A549 treated with CORT108297 at 1 μM for 4 hours (cell line): ENCODE measurements around the gene FAM83G. TPM values are rescaled to one million over a fixed set of nuclear protein-coding genes. Genes with fewer than 3 reads are reported as not detected.

Source experiments
- total RNA-seq: library from RNA; stranded (reverse); fragments of 200-300 nt; extraction: Qiagen RNA extraction; gene quantifications from 5 replicates; pipeline ENCODE4 v1.2.3, GENCODE V29; 2022

FAM83G gene, protein sequence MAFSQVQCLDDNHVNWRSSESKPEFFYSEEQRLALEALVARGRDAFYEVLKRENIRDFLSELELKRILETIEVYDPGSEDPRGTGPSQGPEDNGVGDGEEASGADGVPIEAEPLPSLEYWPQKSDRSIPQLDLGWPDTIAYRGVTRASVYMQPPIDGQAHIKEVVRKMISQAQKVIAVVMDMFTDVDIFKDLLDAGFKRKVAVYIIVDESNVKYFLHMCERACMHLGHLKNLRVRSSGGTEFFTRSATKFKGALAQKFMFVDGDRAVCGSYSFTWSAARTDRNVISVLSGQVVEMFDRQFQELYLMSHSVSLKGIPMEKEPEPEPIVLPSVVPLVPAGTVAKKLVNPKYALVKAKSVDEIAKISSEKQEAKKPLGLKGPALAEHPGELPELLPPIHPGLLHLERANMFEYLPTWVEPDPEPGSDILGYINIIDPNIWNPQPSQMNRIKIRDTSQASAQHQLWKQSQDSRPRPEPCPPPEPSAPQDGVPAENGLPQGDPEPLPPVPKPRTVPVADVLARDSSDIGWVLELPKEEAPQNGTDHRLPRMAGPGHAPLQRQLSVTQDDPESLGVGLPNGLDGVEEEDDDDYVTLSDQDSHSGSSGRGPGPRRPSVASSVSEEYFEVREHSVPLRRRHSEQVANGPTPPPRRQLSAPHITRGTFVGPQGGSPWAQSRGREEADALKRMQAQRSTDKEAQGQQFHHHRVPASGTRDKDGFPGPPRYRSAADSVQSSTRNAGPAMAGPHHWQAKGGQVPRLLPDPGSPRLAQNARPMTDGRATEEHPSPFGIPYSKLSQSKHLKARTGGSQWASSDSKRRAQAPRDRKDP
- 28.3 to 37.8 TPM (median 37.1 TPM) in 5 replicates for total RNA-seq

DNA sequence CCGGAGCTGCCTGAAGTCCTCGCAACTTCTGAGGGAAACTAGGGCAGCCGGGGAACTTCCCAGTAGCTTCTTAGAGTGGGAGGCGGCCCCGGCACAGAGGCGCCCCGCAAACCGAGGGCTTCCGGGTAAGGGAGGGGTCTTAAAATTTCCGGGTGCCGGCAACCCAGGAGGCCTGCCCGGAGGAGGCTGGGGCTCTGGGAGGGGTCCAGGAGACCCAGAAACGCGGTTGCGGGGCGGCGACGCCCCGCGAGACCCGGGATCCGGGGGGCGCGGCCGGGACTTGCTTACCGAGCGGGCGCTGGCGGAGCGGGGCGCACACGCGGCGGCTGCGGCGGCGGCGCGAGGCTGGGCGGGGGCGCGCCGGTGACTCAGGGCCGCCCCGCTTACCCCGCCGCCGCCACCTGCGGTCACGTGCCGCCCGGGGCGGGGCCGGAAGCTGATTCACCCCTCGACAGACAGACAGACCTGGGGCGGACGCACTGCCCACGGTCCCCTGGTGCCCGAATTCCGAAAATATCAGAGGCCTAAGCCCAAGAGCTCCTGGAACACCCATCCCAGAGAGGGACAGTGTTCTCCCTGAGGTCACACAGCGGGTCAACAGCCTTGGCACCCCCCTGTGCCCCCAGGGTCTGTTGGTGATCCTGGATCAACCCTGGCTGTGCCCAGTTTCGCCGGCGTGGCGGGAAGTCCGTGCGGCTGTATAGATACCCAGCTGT lies at the start of gene FAM83G:
TSS of gene FAM83G (minus strand) at position 344 of the 716 bp plus-strand sequence. CDS start 723 bp downstream, outside the sequence.

DNA sequence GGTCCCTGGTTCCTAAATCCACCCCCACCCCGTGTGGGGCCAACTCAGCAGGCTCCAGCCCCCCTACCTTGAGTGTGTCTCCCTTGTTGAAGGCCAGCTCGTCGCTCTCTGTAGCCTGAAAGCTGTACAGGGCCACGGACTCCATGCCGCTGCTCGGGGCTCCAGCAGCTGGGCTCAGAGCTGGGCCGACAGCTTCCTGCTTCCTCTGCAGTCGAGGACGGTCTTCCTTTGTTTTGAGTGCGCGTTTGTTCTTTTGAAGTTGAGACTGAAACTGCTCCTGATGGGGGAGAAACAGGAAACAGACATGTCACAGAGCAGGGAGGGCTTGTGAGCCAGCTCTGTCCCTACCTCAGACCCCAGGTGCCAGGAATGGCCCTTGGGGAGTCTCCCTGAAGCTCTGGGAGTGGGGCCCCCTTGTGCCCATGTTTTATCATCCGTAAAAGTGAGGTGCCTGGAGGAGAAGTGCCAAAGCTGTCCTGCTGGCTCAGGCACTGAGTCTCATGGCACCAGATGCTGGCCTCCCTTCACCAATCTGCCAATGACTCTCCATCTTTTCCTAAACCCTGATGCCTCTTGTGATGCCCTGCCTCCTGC lies 42.3 kb upstream of the FAM83G start, which contains the start of gene GRAP:
TSS of gene GRAP (minus strand) at position 176 of the 594 bp plus-strand sequence. CDS start at position 145, 31 bp downstream.

DNA sequence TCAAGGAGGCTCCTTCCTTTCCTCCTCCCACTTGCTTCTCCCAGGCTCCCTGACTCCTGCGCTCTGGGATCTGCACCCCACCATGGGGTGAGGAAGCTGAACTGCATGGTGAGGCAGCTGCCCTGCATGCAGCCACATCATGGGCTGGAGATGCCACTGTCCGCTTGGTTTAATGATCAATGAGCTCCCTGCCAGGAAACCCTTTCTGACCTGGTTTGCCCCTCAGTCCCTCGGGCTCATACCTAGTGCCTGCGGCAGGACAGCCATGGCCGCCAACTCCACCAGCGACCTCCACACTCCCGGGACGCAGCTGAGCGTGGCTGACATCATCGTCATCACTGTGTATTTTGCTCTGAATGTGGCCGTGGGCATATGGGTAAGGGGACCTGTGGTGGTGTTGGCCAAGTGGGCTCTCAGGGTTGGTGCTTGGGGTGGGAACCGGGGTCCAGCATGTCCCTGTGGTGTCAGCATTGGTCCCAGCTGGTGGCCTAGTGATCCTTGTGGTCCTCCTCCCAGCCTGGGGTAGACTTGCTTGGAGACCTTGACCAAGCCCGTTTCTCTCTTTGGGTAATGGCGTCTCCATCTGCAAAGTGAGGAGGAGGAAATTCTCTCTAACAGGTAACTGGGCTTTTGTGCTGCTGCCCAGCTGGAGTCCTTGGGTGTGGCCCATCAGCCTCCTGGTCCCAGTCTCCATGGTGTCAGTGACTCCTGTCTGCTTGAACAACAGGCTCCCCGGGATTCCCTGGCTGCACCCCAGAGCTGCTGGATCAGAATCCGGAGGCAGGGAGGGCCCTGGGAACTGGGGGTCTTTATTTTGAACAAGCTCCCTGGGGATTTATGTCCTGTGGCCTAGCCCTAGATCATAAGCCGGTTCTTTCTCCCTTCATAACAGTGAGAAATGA lies 52.4 kb downstream of the FAM83G start, which contains the start of gene SLC5A10:
TSS of gene SLC5A10 (plus strand) at position 225 of the 902 bp plus-strand sequence. CDS start at position 266, 41 bp downstream.

Other genes with a start within 250 kb of the FAM83G start
- gene TVP23B, start 223.6 kb downstream of the FAM83G start, total RNA-seq = 62.8 to 89.7 TPM (median 68.5 TPM) in 5 replicates
- gene PRPSAP2, start 146.6 kb downstream of the FAM83G start, total RNA-seq = 42.4 to 48.3 TPM (median 44.1 TPM) in 5 replicates
- gene SLC5A10, start 52.6 kb downstream of the FAM83G start, total RNA-seq = 0.12 to 0.38 TPM (median 0.20 TPM) in 5 replicates
- gene GRAP, start 42.2 kb upstream of the FAM83G start, total RNA-seq = 0.14 to 0.29 TPM (median 0.21 TPM) in 5 replicates
- 0.09 to 0.23 TPM (median 0.10 TPM) in 3 of 5 replicates, not detected in the others for gene GRAPL, start 122.8 kb upstream of the FAM83G start, total RNA-seq
- 41.4 to 64.3 TPM (median 51.8 TPM) in 5 replicates for gene EPN2, start 232.6 kb upstream of the FAM83G start, total RNA-seq